SH-SY5Y (cell line): ENCODE results near the gene EFNB2.

Source experiments
- GATA2 ChIP-seq: IDR thresholded peaks from 2 replicates; pipeline ENCODE4 v1.6.1; 2011; ENCODE audit warnings: mild to moderate bottlenecking, low read depth, low read length
- GATA3 ChIP-seq: IDR thresholded peaks from 2 replicates; pipeline ENCODE4 v1.6.1; 2011; ENCODE audit warnings: low read depth, mild to moderate bottlenecking, low read length, moderate library complexity

GRCh38 chr13:106581225-106581624, 45.8 kb upstream of the EFNB2 start:
- no peak for TF ChIP-seq GATA2
- TF ChIP-seq GATA3: no peak
